ENCODE results near the gene DCAF8. TPM values are rescaled to one million over a fixed set of nuclear protein-coding genes. Genes with fewer than 3 reads are reported as not detected.

The DCAF8 gene
- polyA plus RNA-seq, 2 donors: 47.8 to 55.0 TPM

DNA sequence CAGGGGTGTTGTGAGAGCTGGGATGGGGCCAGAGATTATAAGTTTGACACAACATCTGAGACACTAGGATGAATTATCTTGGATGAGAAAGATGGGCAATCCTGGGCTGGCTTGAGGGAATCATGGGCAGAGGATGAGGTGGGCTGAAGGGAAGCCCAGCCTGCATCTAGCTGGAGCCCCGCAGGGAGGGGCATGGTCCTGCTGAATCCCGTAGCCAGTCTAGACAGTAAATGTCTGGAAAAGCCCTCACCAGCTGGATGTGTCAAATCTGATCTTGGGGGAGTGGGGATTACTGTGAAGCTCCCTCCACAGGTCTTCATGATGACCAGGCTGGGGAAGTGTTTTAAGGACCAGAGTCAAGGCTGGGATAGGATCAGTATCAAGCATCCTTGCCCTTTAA lies 75.6 kb downstream of the DCAF8 start:
- Histone ChIP-seq H3K27me3 (ENCODE audit: control insufficient read depth in 1 of 2, insufficient read depth in 2 of 2, low read length in 2 of 2) (no peaks in the 10 kb centered on the region), H3K9me3 (ENCODE audit: control insufficient read depth in 2 of 2, insufficient read depth in 1 of 2, low read depth in 1 of 2, low read length in 1 of 2) (no peaks in the 10 kb centered on the region), H3K27ac (ENCODE audit: low read depth in 2 of 2, low read length in 1 of 2) (no peak overlapping the region), H3K4me1 (ENCODE audit: control insufficient read depth in 2 of 2, insufficient read depth in 2 of 2, low read length in 1 of 2) (no peaks in the 10 kb centered on the region), H3K4me3 (ENCODE audit: low read depth in 1 of 2, low read length in 2 of 2) (no peak overlapping the region), H3K36me3 (ENCODE audit: control insufficient read depth in 2 of 2, insufficient read depth in 2 of 2, low read length in 1 of 2) (no peaks in the 10 kb centered on the region)
- WGBS, 2 donors: 66 to 67% methylated on average over 2 of the region's 2 CpGs

DNA sequence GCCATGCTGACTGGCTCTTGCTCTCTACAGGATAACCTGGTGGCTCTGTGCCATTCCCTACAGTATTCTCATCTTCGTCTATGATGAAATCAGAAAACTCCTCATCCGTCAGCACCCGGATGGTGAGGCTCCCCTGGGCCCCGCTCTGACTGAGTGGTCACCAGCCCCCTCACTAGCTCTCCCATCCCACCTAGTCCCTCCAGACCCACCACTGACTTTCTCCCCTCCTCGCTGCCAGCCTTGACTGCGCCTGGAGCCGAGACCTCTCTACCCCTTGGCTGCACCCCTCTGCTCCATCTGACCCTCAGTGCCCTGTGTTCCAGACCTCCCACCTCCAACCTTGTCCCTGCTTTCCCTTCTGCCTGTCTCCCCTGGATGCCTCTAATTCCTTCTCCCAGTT lies 76.1 kb downstream of the DCAF8 start:
- WGBS, 2 donors: 91 to 92% methylated on average over 7 of the region's 7 CpGs

DNA sequence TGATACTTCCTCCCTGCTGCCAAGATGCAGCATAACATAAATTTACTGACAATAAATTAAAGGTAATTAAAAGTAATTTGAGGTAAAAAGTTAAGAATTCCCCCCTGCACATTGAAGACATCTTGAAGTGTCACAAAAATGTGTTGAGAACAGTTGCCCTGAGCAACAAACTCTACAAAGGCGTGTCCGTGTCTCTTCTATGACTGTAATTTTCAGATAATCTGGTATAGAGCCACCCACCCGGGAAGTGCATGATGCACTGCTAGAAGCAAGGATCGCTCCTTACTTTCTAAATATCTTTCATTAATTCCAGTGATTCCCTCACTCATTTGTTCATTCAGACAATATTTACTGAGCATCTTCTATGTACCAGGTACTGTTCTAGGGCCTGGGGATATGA lies 83.0 kb downstream of the DCAF8 start:
- 75 to 79% methylated on average over 4 of the region's 4 CpGs for WGBS, 2 donors
- Histone ChIP-seq H3K4me1 (ENCODE audit: control insufficient read depth in 2 of 2, insufficient read depth in 2 of 2, low read length in 1 of 2) (no peaks in the 10 kb centered on the region), H3K27ac (ENCODE audit: low read depth in 2 of 2, low read length in 1 of 2) (no peak overlapping the region), H3K9me3 (ENCODE audit: control insufficient read depth in 2 of 2, insufficient read depth in 1 of 2, low read depth in 1 of 2, low read length in 1 of 2) (no peaks in the 10 kb centered on the region), H3K27me3 (ENCODE audit: control insufficient read depth in 1 of 2, insufficient read depth in 2 of 2, low read length in 2 of 2) (no peaks in the 10 kb centered on the region), H3K4me3 (ENCODE audit: low read depth in 1 of 2, low read length in 2 of 2) (no peak overlapping the region), H3K36me3 (ENCODE audit: control insufficient read depth in 2 of 2, insufficient read depth in 2 of 2, low read length in 1 of 2) (no peaks in the 10 kb centered on the region)

More for the DNA sequence above, 76.1 kb downstream of the DCAF8 start:
- Histone ChIP-seq H3K9me3 (ENCODE audit: control insufficient read depth in 2 of 2, insufficient read depth in 1 of 2, low read depth in 1 of 2, low read length in 1 of 2) (no peaks in the 10 kb centered on the region), H3K4me1 (ENCODE audit: control insufficient read depth in 2 of 2, insufficient read depth in 2 of 2, low read length in 1 of 2) (no peaks in the 10 kb centered on the region), H3K36me3 (ENCODE audit: control insufficient read depth in 2 of 2, insufficient read depth in 2 of 2, low read length in 1 of 2) (no peaks in the 10 kb centered on the region), H3K4me3 (ENCODE audit: low read depth in 1 of 2, low read length in 2 of 2) (no peak overlapping the region), H3K27ac (ENCODE audit: low read depth in 2 of 2, low read length in 1 of 2) (no peak overlapping the region), H3K27me3 (ENCODE audit: control insufficient read depth in 1 of 2, insufficient read depth in 2 of 2, low read length in 2 of 2) (no peaks in the 10 kb centered on the region)

DNA sequence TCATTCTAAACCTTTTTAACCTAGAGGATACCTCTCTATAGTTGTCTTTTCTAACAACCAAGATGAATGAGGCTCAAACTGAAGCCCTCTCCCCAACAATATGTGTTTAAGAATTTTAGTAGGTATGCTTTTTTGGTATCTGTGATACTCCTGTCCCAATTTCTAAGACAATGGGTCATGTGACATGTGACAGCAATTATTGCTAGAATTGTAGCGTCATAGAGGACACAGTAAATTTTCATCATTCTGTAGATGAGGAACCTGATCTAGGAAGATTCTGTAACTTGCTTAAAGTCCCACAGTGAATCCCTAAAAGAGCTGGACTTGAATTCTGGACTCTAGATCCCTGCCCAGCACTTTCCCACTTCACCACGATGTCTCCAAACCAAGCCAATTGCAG lies 83.6 kb downstream of the DCAF8 start:
- no peak overlapping the region for H3K27ac ChIP-seq (ENCODE audit: low read depth in 2 of 2, low read length in 1 of 2)
- H3K9me3 ChIP-seq (ENCODE audit: control insufficient read depth in 2 of 2, insufficient read depth in 1 of 2, low read depth in 1 of 2, low read length in 1 of 2): no peaks in the 10 kb centered on the region
- no peak overlapping the region for H3K4me3 ChIP-seq (ENCODE audit: low read depth in 1 of 2, low read length in 2 of 2)
- WGBS, 2 donors: 86 to 90% methylated on average over 2 of the region's 2 CpGs
- H3K27me3 ChIP-seq (ENCODE audit: control insufficient read depth in 1 of 2, insufficient read depth in 2 of 2, low read length in 2 of 2): no peaks in the 10 kb centered on the region
- no peaks in the 10 kb centered on the region for H3K36me3 ChIP-seq (ENCODE audit: control insufficient read depth in 2 of 2, insufficient read depth in 2 of 2, low read length in 1 of 2)
- H3K4me1 ChIP-seq (ENCODE audit: control insufficient read depth in 2 of 2, insufficient read depth in 2 of 2, low read length in 1 of 2): no peaks in the 10 kb centered on the region

DNA sequence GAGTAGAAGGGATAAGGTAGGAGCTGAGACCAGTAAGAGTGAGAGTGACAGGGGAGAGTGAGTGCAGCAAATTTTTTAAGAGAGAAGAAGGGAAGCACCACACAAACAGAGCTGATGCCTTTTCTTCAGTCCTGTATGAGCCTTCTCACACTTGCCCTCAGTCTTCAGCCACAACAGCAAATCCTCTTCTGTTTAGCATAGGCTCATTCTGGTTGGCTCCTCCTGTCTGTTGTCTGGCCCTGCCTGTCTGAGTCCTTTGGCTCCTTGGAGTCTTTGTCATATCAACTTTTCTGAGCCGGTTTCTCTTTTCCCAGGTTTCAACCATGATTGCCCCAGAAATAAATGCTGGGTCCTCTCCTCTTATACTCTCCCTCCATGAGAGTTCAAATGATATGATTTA lies 84.7 kb downstream of the DCAF8 start:
- Histone ChIP-seq H3K4me1 (ENCODE audit: control insufficient read depth in 2 of 2, insufficient read depth in 2 of 2, low read length in 1 of 2) (no peaks in the 10 kb centered on the region), H3K4me3 (ENCODE audit: low read depth in 1 of 2, low read length in 2 of 2) (no peak overlapping the region), H3K27me3 (ENCODE audit: control insufficient read depth in 1 of 2, insufficient read depth in 2 of 2, low read length in 2 of 2) (no peaks in the 10 kb centered on the region), H3K27ac (ENCODE audit: low read depth in 2 of 2, low read length in 1 of 2) (no peak overlapping the region), H3K9me3 (ENCODE audit: control insufficient read depth in 2 of 2, insufficient read depth in 1 of 2, low read depth in 1 of 2, low read length in 1 of 2) (no peaks in the 10 kb centered on the region), H3K36me3 (ENCODE audit: control insufficient read depth in 2 of 2, insufficient read depth in 2 of 2, low read length in 1 of 2) (no peaks in the 10 kb centered on the region)
- 81 to 84% methylated on average over 1 of the region's 1 CpG for WGBS, 2 donors

DNA sequence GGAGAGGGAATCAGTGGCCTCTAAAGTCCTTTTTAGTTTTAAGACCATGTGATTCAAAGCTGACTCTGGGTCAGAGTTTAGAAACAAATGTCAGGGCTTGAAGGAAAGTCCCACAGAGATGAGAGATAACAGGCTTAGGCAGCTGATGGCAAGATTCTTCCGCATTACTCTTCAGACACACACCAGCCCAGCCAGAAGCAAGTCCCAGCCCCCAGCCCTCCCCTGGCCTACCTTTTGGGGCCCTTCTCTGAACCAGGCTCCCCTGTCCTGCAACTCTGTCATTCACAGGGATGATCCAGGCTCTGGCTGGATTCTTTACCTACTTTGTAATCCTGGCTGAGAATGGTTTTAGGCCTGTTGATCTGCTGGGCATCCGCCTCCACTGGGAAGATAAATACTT lies 85.1 kb downstream of the DCAF8 start:
- Histone ChIP-seq H3K36me3 (ENCODE audit: control insufficient read depth in 2 of 2, insufficient read depth in 2 of 2, low read length in 1 of 2) (no peaks in the 10 kb centered on the region), H3K27ac (ENCODE audit: low read depth in 2 of 2, low read length in 1 of 2) (no peak overlapping the region), H3K27me3 (ENCODE audit: control insufficient read depth in 1 of 2, insufficient read depth in 2 of 2, low read length in 2 of 2) (no peaks in the 10 kb centered on the region), H3K9me3 (ENCODE audit: control insufficient read depth in 2 of 2, insufficient read depth in 1 of 2, low read depth in 1 of 2, low read length in 1 of 2) (no peaks in the 10 kb centered on the region), H3K4me1 (ENCODE audit: control insufficient read depth in 2 of 2, insufficient read depth in 2 of 2, low read length in 1 of 2) (no peaks in the 10 kb centered on the region), H3K4me3 (ENCODE audit: low read depth in 1 of 2, low read length in 2 of 2) (no peak overlapping the region)
- WGBS, 2 donors: 93 to 95% methylated on average over 2 of the region's 2 CpGs

DNA sequence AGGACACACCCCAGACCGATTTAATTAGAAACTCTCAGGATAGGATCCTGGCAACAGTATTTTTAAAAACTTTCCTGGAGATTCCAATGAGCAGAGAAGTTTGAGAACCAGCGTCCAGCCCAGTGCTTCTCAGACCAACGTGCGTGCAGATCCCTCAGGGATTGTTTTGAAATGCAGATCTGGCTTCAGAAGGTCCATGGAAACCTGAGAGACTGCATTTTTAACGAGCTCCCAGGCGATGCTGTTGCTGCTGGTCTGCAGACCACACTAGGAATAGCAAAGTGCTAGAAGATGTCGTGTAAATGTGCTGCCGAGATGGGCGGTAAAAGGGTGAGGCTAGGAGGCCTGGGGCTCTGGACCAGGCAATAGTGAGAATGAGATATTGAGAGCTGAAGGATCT lies 90.4 kb downstream of the DCAF8 start:
- WGBS, 2 donors: 69 to 70% methylated on average over 9 of the region's 9 CpGs
- H3K36me3 ChIP-seq (ENCODE audit: control insufficient read depth in 2 of 2, insufficient read depth in 2 of 2, low read length in 1 of 2): no peaks in the 10 kb centered on the region
- no peaks in the 10 kb centered on the region for H3K4me1 ChIP-seq (ENCODE audit: control insufficient read depth in 2 of 2, insufficient read depth in 2 of 2, low read length in 1 of 2)
- H3K9me3 ChIP-seq (ENCODE audit: control insufficient read depth in 2 of 2, insufficient read depth in 1 of 2, low read depth in 1 of 2, low read length in 1 of 2): no peaks in the 10 kb centered on the region
- no peak overlapping the region for H3K4me3 ChIP-seq (ENCODE audit: low read depth in 1 of 2, low read length in 2 of 2)
- no peaks in the 10 kb centered on the region for H3K27me3 ChIP-seq (ENCODE audit: control insufficient read depth in 1 of 2, insufficient read depth in 2 of 2, low read length in 2 of 2)
- no peak overlapping the region for H3K27ac ChIP-seq (ENCODE audit: low read depth in 2 of 2, low read length in 1 of 2)

DNA sequence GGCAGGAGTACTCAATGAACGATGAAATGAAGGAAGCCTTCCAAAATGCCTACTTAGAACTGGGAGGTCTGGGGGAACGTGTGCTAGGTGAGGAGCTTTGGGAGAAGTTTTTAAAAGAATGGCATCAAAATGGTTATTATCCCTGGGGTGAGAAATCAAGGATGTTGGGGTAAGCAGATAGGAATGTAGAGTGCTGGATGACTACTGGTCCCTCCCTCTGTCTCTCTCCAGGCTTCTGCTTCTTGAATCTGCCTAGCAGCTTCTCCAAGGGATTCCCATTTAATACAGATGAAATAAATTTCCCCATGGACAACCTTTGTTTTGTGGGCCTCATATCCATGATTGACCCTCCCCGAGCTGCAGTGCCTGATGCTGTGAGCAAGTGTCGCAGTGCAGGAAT lies 91.0 kb downstream of the DCAF8 start:
- H3K27me3 ChIP-seq (ENCODE audit: control insufficient read depth in 1 of 2, insufficient read depth in 2 of 2, low read length in 2 of 2): no peaks in the 10 kb centered on the region
- H3K36me3 ChIP-seq (ENCODE audit: control insufficient read depth in 2 of 2, insufficient read depth in 2 of 2, low read length in 1 of 2): no peaks in the 10 kb centered on the region
- H3K4me3 ChIP-seq (ENCODE audit: low read depth in 1 of 2, low read length in 2 of 2): no peak overlapping the region
- H3K9me3 ChIP-seq (ENCODE audit: control insufficient read depth in 2 of 2, insufficient read depth in 1 of 2, low read depth in 1 of 2, low read length in 1 of 2): no peaks in the 10 kb centered on the region
- no peaks in the 10 kb centered on the region for H3K4me1 ChIP-seq (ENCODE audit: control insufficient read depth in 2 of 2, insufficient read depth in 2 of 2, low read length in 1 of 2)
- H3K27ac ChIP-seq (ENCODE audit: low read depth in 2 of 2, low read length in 1 of 2): no peak overlapping the region
- WGBS, 2 donors: 87 to 91% methylated on average over 4 of the region's 4 CpGs

DNA sequence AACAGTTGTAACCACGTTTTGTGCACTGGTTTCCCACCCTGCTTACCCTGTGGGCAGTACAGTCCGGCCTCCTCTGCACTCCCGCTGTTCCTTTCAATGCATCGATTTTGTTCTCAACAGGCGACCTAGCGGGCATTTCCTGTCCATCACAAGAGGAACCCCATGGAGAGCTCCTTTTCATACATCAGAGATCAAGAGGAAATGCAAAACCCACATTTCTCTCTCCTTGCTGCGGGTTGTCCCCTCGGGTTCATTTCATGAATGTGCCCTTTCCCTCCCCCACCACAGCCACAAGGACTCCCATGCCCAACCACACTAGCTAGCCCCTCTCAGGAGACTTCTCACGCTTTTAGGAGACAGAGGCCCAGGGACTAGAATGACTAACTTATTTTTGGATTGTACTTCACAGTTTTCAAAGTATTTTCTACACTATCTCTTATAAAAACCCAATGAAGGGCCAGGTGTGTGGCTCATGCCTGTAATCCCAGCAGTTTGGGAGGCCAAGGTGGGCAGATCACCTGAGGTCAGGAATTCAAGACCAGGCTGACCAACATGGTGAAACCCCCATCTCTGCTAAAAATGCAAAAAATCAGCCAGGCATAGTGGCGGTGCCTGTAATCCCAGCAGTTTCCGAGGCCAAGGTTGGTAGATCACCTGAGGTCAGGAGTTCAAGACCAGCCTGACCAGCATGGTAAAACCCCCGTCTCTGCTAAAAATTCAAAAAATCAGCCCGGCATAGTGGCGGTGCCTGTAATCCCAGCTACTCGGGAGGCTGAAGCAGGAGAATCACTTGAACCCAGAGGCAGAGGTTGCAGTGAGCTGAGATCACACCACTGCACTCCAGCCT lies 92.6 kb downstream of the DCAF8 start:
- Histone ChIP-seq H3K4me3 (ENCODE audit: low read depth in 1 of 2, low read length in 2 of 2) (no peak overlapping the region), H3K36me3 (ENCODE audit: control insufficient read depth in 2 of 2, insufficient read depth in 2 of 2, low read length in 1 of 2) (no peaks in the 10 kb centered on the region), H3K4me1 (ENCODE audit: control insufficient read depth in 2 of 2, insufficient read depth in 2 of 2, low read length in 1 of 2) (no peaks in the 10 kb centered on the region), H3K27me3 (ENCODE audit: control insufficient read depth in 1 of 2, insufficient read depth in 2 of 2, low read length in 2 of 2) (no peaks in the 10 kb centered on the region), H3K27ac (ENCODE audit: low read depth in 2 of 2, low read length in 1 of 2) (no peak overlapping the region), H3K9me3 (ENCODE audit: control insufficient read depth in 2 of 2, insufficient read depth in 1 of 2, low read depth in 1 of 2, low read length in 1 of 2) (no peaks in the 10 kb centered on the region)
- 60% methylated on average over 15 of the region's 15 CpGs for WGBS, 2 donors
